Suprapubic skin (tissue), 3 donors: ENCODE results near the gene FGD5.

Source experiments
- POLR2A ChIP-seq, 2 donors: fragments of 450-650 bp; IDR thresholded peaks; one replicate each; pipeline ENCODE4 v1.6.1; 2017; ENCODE audit warnings: antibody characterized with exemption in 2 of 2, mild to moderate bottlenecking in 2 of 2, moderate library complexity in 2 of 2
- TF ChIP-seq, protein P1 (sequence below), 2 donors: fragments of 200-600 bp in 1 of 2; fragments of 450-650 bp in 1 of 2; sonication (generic) in 1 of 2; IDR thresholded peaks; one replicate each; pipeline ENCODE4 v1.5.1; 2016 to 2019; ENCODE audit warnings: antibody characterized with exemption in 2 of 2, mild to moderate bottlenecking in 1 of 2, moderate library complexity in 1 of 2

DNA sequence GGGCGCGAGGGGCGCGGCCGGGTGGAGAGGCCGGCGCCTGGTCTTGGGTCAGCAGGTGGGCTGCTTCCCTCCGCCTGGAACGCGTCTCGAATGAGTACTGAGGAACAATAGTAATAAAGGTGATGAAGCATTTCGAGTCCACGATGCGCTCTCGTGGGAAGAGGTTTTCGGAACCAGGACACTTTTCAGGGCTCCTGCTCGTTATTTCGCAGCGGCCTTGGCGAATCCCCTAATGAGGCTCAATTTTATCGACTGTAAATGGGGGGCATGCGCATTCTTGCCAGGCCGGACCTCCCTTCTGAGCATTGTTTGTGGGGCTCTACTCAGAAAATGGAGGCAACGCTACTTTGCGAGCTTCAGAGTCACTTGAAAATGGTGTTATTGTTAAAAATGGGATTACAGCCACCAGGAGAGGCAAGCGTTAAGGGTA is 129.9 kb downstream of the FGD5 start:
- TF ChIP-seq, protein P1, sequence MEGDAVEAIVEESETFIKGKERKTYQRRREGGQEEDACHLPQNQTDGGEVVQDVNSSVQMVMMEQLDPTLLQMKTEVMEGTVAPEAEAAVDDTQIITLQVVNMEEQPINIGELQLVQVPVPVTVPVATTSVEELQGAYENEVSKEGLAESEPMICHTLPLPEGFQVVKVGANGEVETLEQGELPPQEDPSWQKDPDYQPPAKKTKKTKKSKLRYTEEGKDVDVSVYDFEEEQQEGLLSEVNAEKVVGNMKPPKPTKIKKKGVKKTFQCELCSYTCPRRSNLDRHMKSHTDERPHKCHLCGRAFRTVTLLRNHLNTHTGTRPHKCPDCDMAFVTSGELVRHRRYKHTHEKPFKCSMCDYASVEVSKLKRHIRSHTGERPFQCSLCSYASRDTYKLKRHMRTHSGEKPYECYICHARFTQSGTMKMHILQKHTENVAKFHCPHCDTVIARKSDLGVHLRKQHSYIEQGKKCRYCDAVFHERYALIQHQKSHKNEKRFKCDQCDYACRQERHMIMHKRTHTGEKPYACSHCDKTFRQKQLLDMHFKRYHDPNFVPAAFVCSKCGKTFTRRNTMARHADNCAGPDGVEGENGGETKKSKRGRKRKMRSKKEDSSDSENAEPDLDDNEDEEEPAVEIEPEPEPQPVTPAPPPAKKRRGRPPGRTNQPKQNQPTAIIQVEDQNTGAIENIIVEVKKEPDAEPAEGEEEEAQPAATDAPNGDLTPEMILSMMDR (IDR thresholded peaks at IDR 0.05), result no peak
- TF ChIP-seq POLR2A (IDR thresholded peaks at IDR 0.05), result no peak
